HG03432 (cell line): ENCODE data around the gene LMF1.
"Not testable (repeated sequence)": the region's sequence is repeated elsewhere in the genome, so short reads cannot be mapped to it uniquely, and the experiment has no call there.

Source experiments
- ATAC-seq: cut with Tn5 transposase; IDR thresholded peaks from one replicate; pipeline ENCODE4 v1.9.1; 2021; ENCODE audit warnings: mild to moderate bottlenecking, moderate library complexity; ENCODE audit not compliant: unreplicated experiment

Gene LMF1

DNA sequence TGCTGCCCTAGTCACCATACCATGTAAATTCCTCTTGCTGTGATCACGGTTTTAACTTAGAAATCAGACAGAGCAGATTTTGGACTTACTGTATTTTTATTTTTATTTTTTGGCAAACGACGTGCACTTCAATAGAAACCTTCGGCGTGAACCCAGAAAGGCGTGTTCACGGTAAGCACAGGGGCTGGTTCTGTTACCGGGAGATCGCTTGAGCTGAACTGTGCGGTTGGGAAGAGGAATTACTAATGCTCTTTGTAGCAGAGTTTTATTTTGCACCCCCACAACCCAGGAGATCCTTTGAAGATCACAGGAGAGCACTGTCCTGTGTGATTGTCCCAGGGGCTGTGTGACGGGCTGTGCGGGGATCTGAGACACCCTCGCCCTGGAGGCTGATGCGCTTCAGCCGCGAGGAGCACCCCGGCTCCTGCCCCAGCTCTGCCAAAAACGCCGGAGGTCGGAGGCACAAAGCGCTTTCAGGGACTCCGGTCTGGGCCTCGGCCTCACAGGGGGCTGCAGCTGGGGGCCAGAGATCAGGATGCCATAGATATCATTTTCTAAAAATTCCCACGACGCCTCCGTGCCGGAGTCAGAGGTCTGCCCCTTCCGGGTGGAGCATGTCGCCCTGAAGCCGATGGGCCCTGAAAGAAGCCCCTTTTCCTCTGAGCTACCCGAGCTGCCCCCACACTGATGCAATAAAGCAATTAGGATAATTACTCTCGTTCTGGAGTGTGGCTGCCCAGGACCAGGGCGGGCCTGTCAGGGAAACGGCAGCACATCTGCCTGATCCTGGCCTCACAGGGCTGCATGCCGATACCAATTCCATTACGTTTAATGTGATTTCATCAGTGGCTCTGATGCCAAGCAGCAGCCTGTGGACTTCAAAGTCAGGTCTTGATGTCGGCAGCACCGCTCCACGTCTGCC lies 71.8 kb downstream of the LMF1 start:
- ATAC-seq: no peak

DNA sequence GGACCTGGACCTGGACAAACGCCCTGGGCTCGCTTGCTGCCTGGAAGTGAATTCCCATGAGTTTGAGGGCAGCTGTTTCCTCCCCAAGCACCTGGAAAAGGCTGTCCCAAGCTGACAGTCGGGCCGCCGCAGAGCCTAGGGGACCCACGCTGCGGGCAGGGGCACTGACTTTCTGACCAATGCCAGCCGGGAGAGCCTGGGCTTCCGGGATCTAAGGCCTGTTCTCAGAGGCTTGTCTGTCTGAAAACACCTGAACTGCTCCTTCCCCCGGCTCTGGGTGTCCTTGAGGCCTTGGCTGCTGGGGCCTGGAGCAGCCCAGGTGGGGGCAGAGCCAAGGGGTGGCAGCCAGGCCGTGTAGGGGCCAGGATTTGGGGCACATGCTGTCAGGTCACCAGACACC lies 72.6 kb downstream of the LMF1 start:
- ATAC-seq: no peak

DNA sequence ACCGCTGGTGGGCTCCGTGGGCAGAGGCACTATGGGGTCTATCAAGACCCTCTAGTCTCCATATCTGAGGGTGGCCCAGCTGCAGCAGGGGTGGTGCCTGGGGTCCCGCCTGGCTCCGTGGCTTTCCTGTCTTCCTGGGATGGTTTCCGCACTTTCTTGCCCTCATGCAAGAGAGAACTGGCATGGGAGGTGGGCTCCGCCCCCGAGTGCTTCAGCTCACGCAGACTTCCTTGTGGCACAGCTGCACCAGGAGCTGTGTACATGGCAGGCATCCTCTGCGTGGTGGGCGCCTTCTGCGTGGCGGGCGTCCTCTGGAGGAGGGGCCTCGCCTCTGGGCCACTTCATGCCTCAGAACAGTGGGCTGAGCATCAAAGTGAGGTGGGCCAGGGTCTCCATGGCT lies 73.1 kb downstream of the LMF1 start:
- no peak for ATAC-seq

DNA sequence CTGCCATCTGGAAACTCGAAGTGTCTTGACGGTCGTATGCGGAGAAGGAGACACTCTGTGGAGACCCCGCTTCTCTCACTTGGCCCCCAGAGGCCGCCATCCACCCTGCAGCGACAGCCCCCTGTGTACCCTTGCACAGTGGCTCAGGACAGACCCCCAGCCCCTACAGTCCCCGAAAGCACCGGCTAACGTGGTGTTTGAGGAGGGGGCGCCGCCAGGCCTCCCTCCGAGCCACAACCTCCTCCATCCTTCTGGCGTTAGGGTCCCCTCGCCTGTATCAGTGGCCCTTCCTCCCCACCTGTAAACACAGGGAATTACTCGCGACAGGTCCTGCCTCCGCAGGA lies 73.6 kb downstream of the LMF1 start:
- no peak for ATAC-seq

DNA sequence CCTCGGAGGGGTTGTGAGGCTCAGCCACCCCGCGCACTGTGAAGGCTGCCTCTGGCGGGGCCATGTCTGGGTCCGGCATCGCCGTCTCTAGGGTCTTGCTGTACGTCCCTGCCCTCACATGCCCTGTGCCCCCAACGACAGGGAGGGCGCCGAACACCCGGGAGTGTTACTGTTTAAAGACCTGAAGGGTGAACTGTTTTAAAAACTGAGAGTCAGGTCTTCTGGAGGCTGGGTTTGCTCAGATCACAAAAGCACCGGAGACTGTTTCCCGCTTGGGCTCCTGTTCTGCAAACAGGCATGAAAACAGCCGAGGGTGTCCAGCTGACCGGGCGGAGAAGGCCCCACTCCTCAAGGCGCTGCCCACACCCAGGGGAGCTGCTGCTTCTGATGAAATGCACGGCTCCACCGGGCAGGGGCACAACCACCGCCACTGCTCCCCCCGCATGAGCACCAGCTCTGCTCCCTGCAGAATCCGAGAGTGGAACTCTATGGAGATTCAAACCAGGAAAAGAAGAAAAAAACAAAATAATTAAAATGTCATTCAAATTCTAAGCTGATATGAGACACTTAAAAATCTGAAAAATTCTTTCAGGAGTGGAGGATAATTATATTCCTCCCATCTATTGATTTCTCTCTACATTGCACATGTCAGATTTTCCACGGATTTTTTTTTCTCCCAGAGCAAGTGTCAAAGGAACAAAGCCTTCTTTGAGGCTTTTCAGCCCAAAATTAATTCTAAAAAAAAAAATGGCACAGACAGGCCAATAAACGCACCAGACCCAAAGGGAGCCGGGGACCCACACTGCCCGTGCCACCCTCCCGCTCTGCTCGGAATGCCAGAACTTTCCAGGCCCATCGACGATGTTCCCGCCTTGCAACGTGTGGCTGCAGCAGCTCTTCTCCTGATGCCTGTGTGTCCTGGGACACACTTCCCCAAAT lies 74.3 kb downstream of the LMF1 start:
- no peak for ATAC-seq

DNA sequence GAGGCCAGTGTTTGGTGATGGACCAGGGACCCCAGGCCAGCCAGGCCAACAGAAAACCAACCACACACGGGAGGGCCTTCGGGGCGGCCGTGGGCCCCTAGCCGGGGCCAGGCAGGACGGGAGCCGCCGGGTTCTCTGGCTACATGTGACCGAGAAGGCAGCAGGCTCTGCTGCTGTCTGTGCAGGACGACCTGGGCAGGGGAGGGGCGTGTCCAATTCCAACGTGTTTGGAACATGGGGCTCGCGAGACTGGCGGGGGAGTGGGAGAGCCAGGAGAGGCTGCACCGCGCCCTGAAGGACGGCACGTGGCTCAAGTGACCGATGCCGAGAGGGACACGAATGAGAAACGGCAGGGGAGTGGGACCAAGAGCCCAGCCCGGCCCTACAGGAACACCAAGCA lies 75.4 kb downstream of the LMF1 start:
- ATAC-seq: no peak

DNA sequence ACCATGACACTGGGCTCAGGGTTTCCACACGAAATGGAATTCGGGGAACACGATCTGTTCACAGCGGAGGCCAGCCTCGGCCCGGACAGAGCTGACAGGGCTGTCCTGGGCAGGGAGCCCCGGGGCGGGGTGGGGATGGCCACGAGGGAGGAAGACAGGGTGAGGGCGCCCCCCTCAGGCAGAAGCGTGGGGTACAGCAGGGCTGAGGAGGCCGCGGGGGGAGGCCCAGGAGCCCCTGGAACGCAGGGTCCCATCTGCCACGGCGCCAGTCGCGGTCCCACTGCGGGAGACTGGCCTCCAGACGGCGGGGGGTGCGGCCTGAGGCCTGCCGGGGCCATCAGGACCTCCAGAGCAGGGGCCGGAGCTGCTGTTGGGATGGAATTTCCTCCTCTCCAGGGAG lies 75.9 kb downstream of the LMF1 start:
- ATAC-seq: no peak

DNA sequence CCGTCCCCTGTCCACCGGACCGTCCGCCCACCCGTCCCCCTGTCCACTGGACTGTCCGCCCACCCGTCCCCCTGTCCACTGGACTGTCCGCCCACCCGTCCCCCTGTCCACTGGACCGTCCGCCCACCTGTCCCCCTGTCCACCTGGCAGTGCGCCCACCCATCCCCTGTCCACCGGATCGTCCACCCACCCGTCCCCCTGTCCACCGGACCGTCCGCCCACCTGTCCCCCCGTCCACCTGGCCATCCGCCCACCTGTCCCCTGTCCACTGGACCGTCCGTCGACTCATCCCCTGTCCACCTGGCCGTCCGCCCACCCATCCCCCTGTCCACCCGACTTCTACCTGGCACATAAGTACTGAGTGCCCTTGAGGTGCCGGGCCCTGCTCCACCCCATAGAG lies 76.6 kb downstream of the LMF1 start:
- no peak for ATAC-seq

DNA sequence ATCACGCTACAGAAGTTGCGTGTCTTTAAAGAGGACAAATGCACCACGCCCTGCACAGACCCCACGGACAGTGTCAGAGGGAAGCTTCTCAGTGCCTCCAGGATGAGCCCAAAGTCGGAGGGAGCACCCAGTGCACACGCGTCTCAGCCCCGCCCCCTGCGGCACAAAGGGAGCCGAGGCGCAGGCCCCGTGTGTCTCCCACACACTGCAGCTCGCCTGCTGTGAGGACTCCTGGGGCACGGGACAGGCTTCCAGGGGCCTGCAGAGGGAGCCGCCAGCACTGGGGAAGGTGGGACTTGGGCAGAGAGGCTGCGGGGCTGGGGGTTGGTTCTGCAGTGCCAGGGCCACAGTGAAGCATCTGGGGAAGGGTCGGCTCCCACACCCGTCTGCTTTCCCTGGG lies 77.4 kb downstream of the LMF1 start:
- ATAC-seq: no peak

DNA sequence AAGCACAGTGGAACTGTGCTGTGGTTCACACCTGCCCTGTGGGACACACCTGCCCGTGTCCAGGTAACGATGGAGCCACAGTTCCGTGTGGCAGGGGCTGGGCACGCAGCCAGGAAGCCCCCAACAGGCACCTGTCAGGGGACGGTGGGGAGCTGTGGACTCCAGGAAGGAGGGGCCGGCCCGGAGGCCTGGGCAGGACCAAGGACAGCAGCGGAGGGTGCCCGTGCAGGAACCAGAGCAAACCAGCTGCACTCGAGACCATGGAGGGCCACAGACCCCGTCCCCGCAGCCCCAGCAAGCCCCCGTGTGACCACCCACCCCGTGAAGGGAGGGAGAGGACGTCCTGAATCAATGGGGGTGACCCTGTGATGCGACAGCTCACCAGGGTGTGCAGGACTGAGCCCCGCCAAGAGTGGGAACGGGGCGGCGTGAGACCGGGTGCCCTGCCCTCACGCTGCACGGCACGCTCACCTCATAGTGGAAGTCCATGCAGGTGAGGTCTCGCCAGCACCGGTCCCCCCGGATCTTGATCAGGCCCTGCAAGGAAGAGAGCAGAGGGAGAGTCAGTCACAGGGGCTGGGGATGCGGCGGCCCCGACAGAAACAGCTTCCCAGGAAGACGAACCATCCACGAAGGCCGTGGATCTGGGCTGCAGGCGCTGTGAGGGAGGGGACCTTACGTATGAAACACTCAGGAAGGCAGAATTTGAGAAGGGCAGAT lies 78.1 kb downstream of the LMF1 start:
- no peak for ATAC-seq

DNA sequence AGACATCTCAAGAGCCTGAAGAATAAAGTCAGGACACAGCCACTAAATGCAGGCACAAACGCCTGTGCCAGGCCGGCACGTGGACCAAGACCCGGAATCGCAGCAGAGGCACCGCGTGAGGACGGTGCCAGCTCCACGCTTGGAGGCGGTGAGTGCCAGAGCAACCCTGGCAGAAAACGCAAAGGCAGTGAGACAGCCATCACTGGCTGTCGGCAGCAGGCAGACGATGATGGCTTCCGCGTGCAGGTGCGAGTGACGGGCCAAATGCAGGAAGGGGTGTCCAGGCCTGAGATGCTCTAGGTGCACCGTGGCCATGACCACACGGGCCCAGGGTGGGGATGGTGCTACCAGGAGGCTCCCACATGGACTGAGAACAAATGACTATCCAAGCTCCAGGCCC lies 78.8 kb downstream of the LMF1 start:
- ATAC-seq: no peak

DNA sequence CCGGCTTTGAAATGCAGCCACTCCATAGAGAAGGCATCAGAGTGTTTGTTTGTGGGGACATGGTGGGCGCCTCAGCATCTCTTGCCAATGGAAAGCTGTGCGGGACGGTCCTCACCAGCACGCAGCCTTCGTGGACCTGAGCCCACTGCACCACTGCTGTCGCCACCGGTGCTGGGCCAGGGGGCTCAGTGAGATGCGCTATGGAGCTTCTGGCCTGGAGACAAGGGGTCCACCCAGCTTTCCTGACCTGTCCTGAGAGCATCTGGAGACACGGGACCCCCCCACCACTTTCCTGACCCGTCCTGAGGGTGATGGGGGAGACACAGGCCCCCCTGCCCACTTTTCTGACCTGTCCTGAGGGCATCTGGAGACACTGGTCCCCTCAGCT lies 79.4 kb downstream of the LMF1 start:
- no peak for ATAC-seq

DNA sequence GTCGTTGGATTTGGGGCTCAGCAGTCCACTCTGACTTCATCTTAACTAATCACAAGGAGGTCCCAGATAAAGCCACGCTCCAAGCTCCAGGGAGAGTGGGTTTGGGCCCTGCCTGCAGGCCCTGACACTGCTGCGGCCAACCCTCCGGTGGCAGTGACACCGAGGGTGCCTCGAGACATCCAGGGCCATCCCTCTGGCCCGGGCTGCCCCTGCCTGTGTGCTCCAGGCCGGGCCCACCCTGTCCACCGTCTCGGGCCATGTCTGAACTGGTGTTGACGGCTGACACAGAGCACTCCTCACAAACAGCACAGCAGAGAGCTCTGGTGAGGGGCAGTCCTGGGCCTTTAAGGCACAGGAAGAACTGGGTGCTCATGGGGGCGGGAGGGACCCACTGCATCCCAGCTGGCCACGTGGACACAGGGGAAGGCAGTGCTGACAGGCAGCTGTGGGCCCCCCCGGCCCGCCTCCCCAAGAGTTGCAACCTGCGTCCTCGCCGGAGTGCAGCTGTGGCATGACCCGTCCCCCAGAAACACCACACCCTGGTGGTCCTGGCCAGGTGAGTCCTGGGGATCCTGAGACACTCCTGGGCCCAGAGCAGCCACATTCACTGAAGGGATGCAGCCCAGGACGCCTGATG lies 80.0 kb downstream of the LMF1 start:
- no peak for ATAC-seq

DNA sequence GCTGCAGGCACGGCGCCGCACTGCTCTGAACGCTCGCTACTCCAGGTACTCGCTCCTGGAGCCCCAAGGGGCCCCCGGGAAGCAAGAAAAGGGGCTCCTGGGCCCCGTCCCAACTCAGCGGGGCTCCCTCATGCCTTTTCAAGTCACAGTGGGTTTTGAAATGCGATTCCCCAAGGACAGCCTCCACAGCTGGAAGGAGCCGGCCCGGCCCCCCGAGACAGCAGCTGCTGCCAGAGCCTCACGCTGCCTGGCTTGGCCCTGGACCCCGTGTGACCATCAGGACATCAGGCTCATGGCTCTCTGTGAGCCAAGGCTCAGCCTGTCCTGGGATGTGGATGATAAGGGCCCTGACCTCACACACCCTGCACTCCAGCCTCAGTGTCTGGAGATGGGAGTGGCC lies 80.6 kb downstream of the LMF1 start:
- ATAC-seq: no peak

DNA sequence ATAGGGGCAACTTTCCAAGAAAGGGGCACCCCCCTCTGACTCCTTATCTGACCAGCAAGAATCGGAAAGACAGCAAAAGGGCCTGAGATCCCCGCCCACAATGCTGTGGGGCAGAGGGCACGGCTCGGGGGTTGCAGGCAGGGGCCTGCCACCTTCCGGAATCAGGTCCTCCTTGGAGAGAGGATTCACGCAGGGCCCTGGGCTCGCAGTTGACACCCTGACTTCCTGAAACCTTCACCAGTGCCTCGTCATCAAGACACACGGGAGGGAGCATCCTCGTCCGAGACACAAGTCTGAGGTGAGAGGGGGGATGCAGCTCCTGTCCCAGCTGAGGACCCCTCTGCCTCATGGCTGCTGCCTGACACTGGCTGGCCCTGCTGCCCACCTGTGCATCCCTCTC lies 81.2 kb downstream of the LMF1 start:
- ATAC-seq: no peak

DNA sequence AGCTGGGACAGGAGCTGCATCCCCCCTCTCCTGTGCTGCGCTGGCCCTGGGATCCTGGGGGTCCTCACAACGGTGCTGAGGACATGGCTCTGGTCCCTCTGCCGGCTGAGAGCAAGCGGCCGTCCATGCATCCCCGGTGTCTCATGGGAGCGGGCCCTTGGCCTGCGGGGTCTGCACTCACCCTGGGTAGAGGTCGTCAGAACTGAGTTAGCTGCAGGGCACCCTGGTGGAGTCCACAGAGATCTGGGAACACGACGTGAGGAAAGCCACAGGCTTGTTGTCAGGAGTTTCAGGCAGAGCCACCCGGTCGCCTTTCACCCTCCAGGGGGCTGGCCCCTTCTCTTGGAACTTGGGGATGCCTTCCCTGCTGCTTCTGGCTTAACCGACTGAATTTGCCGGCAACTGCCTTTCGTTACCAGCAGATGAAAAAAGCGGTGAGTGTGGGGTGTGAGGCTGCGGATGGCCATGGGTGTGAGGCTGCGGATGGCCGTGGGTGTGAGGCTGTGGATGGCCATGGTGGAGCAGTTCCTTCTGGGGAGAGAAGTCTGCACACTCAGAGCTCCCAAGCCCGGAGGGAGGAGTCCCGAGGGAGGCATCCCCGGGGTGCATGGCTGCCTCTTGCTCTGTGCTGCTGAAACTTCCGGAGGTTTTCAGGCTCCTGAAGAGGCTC lies 81.7 kb downstream of the LMF1 start:
- no peak for ATAC-seq

DNA sequence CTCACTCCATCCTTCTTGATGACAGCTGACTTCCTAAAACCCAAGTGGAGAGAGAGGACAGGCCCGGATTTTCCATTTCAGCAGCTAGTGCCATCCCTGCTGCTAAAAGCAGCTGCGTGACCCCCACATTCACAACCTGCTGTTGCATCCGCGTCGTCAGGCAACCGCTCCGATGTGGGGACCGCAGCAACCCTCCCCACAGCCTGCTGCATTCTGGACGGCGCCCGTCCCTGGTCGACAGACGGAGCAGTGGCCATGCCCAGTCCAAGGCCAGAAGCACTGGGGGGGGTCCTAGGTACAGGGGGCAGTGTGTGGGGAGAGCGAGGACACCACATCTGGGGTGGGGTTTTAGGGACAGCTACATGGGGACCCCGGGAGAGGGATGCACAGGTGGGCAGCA lies 82.3 kb downstream of the LMF1 start:
- not testable (repeated sequence) for ATAC-seq

DNA sequence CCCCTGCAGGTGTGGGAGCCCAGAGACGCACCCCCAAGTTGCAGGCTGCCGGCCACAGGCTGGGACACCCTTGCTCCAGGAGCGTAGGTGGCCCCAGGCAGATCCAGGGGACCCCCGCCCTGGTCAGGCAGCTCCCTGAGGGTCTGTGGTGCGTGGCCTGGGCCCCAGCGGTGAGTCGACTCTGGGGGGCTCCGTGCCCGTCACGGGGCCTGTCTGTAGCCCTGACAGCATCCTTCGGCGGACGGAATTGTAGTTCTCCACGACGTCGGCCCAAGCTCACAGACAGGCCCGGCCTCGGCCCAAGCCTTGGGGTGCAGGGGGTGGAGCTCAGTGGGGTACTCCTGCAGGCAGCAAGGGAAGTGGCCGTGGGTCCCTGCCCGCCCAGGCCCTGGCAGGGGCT lies 82.9 kb downstream of the LMF1 start:
- no peak for ATAC-seq

DNA sequence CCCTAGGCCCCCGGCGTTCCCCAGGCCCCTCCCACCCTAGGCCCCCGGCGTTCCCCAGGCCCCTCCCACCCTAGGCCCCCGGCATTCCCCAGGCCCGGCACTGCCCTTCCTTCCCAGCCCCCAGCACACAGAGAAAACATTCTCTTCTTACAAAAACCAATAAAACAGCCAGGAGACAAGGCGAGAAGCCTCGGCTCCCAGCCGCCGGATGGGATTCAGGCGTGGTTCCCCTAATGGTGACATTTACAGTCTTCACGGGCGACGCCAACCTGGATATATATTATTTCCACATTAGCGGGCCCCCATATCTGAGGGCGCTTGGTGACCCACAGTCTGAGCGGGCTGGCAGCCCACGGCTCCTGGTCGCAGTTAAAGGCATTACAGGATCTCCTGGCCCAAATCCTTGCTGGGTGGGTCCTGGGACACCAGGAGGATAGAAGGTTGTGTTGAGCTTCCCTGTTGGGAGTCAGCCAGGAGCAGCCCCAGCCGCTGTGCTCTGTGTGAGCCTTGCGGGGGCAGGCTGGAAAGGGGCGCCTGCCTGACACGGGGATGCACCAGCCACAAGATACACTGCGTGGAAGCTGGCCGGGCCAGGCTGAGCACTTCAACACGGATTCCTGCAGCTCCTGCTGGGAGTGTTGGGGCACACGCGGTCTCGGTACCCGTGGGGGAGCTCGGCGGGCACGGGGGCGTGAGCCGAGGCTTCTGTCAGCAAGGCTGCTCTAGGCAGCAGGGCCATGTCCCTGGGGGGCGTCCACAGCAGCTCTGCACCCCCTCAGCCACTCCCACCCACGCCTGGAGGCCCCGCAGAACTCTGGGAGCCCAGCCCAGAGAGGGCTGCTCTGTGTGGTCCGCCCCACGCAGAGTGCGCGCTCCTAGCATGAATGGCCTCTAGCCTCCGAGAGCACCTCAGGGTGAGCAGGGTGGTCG lies 83.7 kb downstream of the LMF1 start:
- ATAC-seq: no peak
